ENCODE results near the gene DPEP3.
"Not testable (repeated sequence)": the region's sequence is repeated elsewhere in the genome, so short reads cannot be mapped to it uniquely, and the experiment has no call there.

DPEP3 gene

GRCh38 chr16:67943619-67944504, 36.4 kb downstream of the DPEP3 start, which contains the start of gene LCAT:
LCAT (minus strand) TSS chr16:67944120; CDS start chr16:67944101, 19 bp downstream.
- DNase-seq = no peak

- no peak for DNase-seq
Observed at GRCh38 chr16:67943256-67943618, 37.1 kb downstream of the DPEP3 start.

- DNase-seq = no peak
Observed at GRCh38 chr16:67942510-67943255, 37.6 kb downstream of the DPEP3 start.

GRCh38 chr16:67942200-67942509, 38.1 kb downstream of the DPEP3 start:
- no peak for DNase-seq

GRCh38 chr16:67941469-67942199, 38.7 kb downstream of the DPEP3 start:
- no peak for DNase-seq

GRCh38 chr16:67940446-67941089, 39.7 kb downstream of the DPEP3 start:
- DNase-seq = no peak

- no peak for DNase-seq
Observed at GRCh38 chr16:67939507-67940445, 40.5 kb downstream of the DPEP3 start.

GRCh38 chr16:67937713-67938112, 42.6 kb downstream of the DPEP3 start:
- DNase-seq = not testable (repeated sequence)

GRCh38 chr16:67936880-67937605, 43.3 kb downstream of the DPEP3 start:
- DNase-seq = no peak

- no peak for DNase-seq
Observed at GRCh38 chr16:67936124-67936879, 44.0 kb downstream of the DPEP3 start, which contains the start of gene PSMB10. PSMB10 (minus strand) TSS chr16:67936850; CDS start chr16:67936749, 101 bp downstream.

- peak; percentile 41 for DNase-seq
Observed at GRCh38 chr16:67935402-67936123, 44.7 kb downstream of the DPEP3 start.

- DNase-seq = no peak
Observed at GRCh38 chr16:67935101-67935401, 45.2 kb downstream of the DPEP3 start.

GRCh38 chr16:67934306-67935100, 45.8 kb downstream of the DPEP3 start:
- no peak for DNase-seq

GRCh38 chr16:67933805-67934204, 46.5 kb downstream of the DPEP3 start:
- no peak for DNase-seq

GRCh38 chr16:67932462-67932840, 47.8 kb downstream of the DPEP3 start:
- no peak for DNase-seq

GRCh38 chr16:67931712-67932461, 48.4 kb downstream of the DPEP3 start, which contains the start of gene CTRL:
CTRL (minus strand) TSS chr16:67931862; CDS start chr16:67931852, 10 bp downstream.
- no peak for DNase-seq

- DNase-seq = no peak
Observed at GRCh38 chr16:67930678-67931211, 49.6 kb downstream of the DPEP3 start.

GRCh38 chr16:67930191-67930590, 50.1 kb downstream of the DPEP3 start:
- no peak for DNase-seq

All from NCI-H446 treated with DMSO at 0.1 percent for 48 hours (cell line).